ENCODE results near the gene OR3A3. TPM values are rescaled to one million over a fixed set of nuclear protein-coding genes. Genes with fewer than 3 reads are reported as not detected.

The OR3A3 gene
- total RNA-seq, 1 experiment from 2014 or later, result not detected

DNA sequence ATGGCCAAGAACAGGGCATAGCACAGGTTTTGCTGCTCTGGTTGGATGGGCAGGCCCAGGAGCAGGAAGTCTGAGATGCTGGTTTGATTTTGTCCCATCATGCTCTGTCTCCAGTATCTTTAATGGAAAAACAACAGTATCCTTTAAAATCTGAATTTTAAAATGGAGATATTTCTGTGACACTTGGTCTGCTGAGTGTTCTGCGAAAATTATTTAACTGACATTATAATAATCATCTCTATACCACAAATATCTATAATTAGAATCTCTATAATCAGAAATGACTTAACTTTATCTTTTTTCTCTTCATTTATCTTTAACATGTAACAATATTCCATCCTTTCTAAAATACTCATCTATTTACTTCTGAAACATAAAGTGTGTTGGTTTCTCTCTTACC lies 12.9 kb upstream of the OR3A3 start, which contains the start of gene OR1E1:
Gene OR1E1, minus strand, starts transcription at position 101 of the 400 bp plus-strand sequence. Its CDS starts 0 bp downstream, at position 101.
- no peak within 1 kb of the TSS for H3K14ac ChIP-seq (ENCODE audit: insufficient read depth, low read length)
- no peak within 1 kb of the TSS for H4K5ac ChIP-seq (ENCODE audit: insufficient read length, low read depth, low read length)
- no peak within 1 kb of the TSS for H3K23ac ChIP-seq (ENCODE audit: insufficient read length, low read depth, low read length)
- no peaks in the 10 kb centered on the region for H3K4me1 ChIP-seq (ENCODE audit: insufficient read depth, low read length)
- H3K4me2 ChIP-seq (ENCODE audit: insufficient read depth, insufficient read length, low read length), result no peak within 1 kb of the TSS
- no peak within 1 kb of the TSS for H2BK120ac ChIP-seq (ENCODE audit: low read depth, low read length, poor library complexity, severe bottlenecking)
- no peak within 1 kb of the TSS for H3K27ac ChIP-seq (ENCODE audit: insufficient read length, low read depth, low read length)
- WGBS (ENCODE audit: extremely low coverage, insufficient read length, low lambda C conversion rate), result no CpG with 5 or more reads among the region's 1 CpG
- no peaks in the 10 kb centered on the region for H3K79me1 ChIP-seq (ENCODE audit: insufficient read depth, low read depth, low read length, poor library complexity, severe bottlenecking)
- H2BK15ac ChIP-seq (ENCODE audit: low read depth, low read length), result no peak within 1 kb of the TSS
- no peaks in the 10 kb centered on the region for H4K20me1 ChIP-seq (ENCODE audit: control insufficient read depth, insufficient read depth, insufficient read length)
- H3K18ac ChIP-seq (ENCODE audit: insufficient read length, low read depth, low read length), result no peak within 1 kb of the TSS
- no peak within 1 kb of the TSS for H2AK5ac ChIP-seq (ENCODE audit: insufficient read length, low read length)
- H2BK5ac ChIP-seq (ENCODE audit: insufficient read length, low read length), result no peak within 1 kb of the TSS
- no peak within 1 kb of the TSS for H2BK12ac ChIP-seq (ENCODE audit: insufficient read length, low read depth, low read length)
- H3K23me2 ChIP-seq (ENCODE audit: insufficient read length, low read depth, low read length, poor library complexity, severe bottlenecking), result no peaks in the 10 kb centered on the region
- H4K91ac ChIP-seq (ENCODE audit: insufficient read length, low read depth, low read length), result no peak within 1 kb of the TSS
- H3K9me3 Mint-ChIP-seq, result peaks cover 56 to 81% of the 10 kb centered on the region in 2 experiments
- no peak within 1 kb of the TSS for H4K8ac ChIP-seq (replicated peaks; ENCODE audit: insufficient read length, low read depth, low read length)
- no peak within 1 kb of the TSS for H2BK20ac ChIP-seq (ENCODE audit: low read depth, low read length, poor library complexity, severe bottlenecking)
- TF ChIP-seq, protein P1, sequence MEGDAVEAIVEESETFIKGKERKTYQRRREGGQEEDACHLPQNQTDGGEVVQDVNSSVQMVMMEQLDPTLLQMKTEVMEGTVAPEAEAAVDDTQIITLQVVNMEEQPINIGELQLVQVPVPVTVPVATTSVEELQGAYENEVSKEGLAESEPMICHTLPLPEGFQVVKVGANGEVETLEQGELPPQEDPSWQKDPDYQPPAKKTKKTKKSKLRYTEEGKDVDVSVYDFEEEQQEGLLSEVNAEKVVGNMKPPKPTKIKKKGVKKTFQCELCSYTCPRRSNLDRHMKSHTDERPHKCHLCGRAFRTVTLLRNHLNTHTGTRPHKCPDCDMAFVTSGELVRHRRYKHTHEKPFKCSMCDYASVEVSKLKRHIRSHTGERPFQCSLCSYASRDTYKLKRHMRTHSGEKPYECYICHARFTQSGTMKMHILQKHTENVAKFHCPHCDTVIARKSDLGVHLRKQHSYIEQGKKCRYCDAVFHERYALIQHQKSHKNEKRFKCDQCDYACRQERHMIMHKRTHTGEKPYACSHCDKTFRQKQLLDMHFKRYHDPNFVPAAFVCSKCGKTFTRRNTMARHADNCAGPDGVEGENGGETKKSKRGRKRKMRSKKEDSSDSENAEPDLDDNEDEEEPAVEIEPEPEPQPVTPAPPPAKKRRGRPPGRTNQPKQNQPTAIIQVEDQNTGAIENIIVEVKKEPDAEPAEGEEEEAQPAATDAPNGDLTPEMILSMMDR (conservative IDR thresholded peaks at IDR 0.05), result no peak
- no peak within 1 kb of the TSS for H2AFZ ChIP-seq (ENCODE audit: low read length)
- H3K56ac ChIP-seq (ENCODE audit: insufficient read length, low read depth, low read length), result no peak within 1 kb of the TSS
- H3K36me3 Mint-ChIP-seq (ENCODE audit: insufficient read depth in 1 of 3, low read depth in 3 of 3), result peaks cover 0 to 27% (median 9%) of the 10 kb centered on the region in 3 experiments; a peak in 5 of 7 replicates
- H3K4me1 Mint-ChIP-seq, result no peaks in the 10 kb centered on the region
- no peak within 1 kb of the TSS for H3K4me3 Mint-ChIP-seq
- H3K27me3 ChIP-seq (ENCODE audit: insufficient read depth, low read length), result no peaks in the 10 kb centered on the region
- H3K27ac Mint-ChIP-seq, result no peak within 1 kb of the TSS
- H3K4ac ChIP-seq (ENCODE audit: low read depth, low read length), result no peak within 1 kb of the TSS
- no peak for DNase-seq
- H3K79me2 ChIP-seq (ENCODE audit: insufficient read depth, low read length), result no peaks in the 10 kb centered on the region
- peaks cover 24% of the 10 kb centered on the region for H3K9me3 ChIP-seq (ENCODE audit: control insufficient read depth, low read depth, low read length)
- H3K27me3 Mint-ChIP-seq (ENCODE audit: low read depth), result peaks cover 2% of the 10 kb centered on the region; the same call in 1 of the 2 replicates
- H3T11ph ChIP-seq (ENCODE audit: low read length), result no peak within 1 kb of the TSS
- no peak within 1 kb of the TSS for H3K9ac ChIP-seq (ENCODE audit: extremely low read depth, insufficient read length, low read length)
